Heart left ventricle (tissue), 16 donors: Measurements from ENCODE around the gene SDE2. TPM values are rescaled to one million over a fixed set of nuclear protein-coding genes. Genes with fewer than 3 reads are reported as not detected.

Source experiments
- ATAC-seq, 4 donors: fragments of 200-7000 bp; cut with Tn5 transposase; one replicate each; pipeline ENCODE4 v1.9.1; 2020 to 2022; ENCODE audit warnings: moderate library complexity in 4 of 4, mild to moderate bottlenecking in 3 of 4, moderate number of reproducible peaks in 1 of 4
- DNase-seq, 5 donors: peaks; one replicate each; pipeline ENCODE4 v3.0.0-alpha.2; 2020
- H3K27ac ChIP-seq, 12 donors: fragments of 200-600 bp; sonication (generic) in 4 of 12; one replicate each; pipeline versions ENCODE4 v1.5.0 to v1.8.0; 2016 to 2022; ENCODE audit warnings: mild to moderate bottlenecking in 2 of 12
- H3K27me3 ChIP-seq, 9 donors: fragments of 200-600 bp; sonication (generic) in 2 of 9; one replicate each; pipeline versions ENCODE4 v1.5.1 to v1.8.0; 2016 to 2022; ENCODE audit warnings: mild to moderate bottlenecking in 3 of 9
- H3K36me3 ChIP-seq, 9 donors: fragments of 200-600 bp; sonication (generic) in 2 of 9; one replicate each; pipeline versions ENCODE4 v1.5.0 to v1.8.0; 2018 to 2022; ENCODE audit warnings: mild to moderate bottlenecking in 2 of 9
- H3K4me1 ChIP-seq, 12 donors: fragments of 200-600 bp; sonication (generic) in 4 of 12; one replicate each; pipeline versions ENCODE4 v1.5.0 to v1.8.0; 2016 to 2022; ENCODE audit warnings: mild to moderate bottlenecking in 3 of 12
- H3K4me3 ChIP-seq, 12 donors: fragments of 200-600 bp; sonication (generic) in 4 of 12; one replicate each; pipeline versions ENCODE4 v1.5.0 to v1.8.0; 2017 to 2022; ENCODE audit warnings: mild to moderate bottlenecking in 9 of 12, moderate library complexity in 4 of 12
- H3K9me3 ChIP-seq, 12 donors: fragments of 200-600 bp; sonication (generic) in 4 of 12; one replicate each; pipeline versions ENCODE4 v1.5.0 to v1.8.0; 2016 to 2022; ENCODE audit warnings: mild to moderate bottlenecking in 1 of 12
- POLR2A ChIP-seq, 2 donors: fragments of 450-650 bp; IDR thresholded peaks; one replicate each; pipeline ENCODE4 v1.6.1; 2017; ENCODE audit warnings: antibody characterized with exemption in 2 of 2, mild to moderate bottlenecking in 2 of 2, moderate library complexity in 2 of 2
- WGBS, 4 donors: extraction: QIAGEN DNeasy Blood & Tissue Kit in 2 of 4; methylation state at CpG; one replicate each; pipeline versions ENCODE4 v1.1.5 to v1.1.7; 2013 to 2018; 5-methylcytosine and 5-hydroxymethylcytosine counted together
- intact Hi-C, 10 donors: fragments of 100-400 bp; cut with DNase I; formaldehyde crosslinking; loops; one replicate each; pipeline versions ENCODE4 v1.11.1 to v1.14.2; 2022
- polyA plus RNA-seq, 2 donors: library from polyadenylated mRNA; stranded (reverse); fragments of 200-250 nt; gene quantifications; one replicate each; pipeline ENCODE4 v1.2.3, GENCODE V29; 2013
- total RNA-seq, 9 donors: library from RNA; depleted of rRNA in 2 of 9; stranded (reverse); fragments of >200 nt in 2 of 9; fragmentation: NEBNext Ultra II Directional in 3 of 9; extraction: Animal tissue kit (Norgen Biotek cat#: 25700) in 3 of 9; gene quantifications; one replicate each; pipeline versions ENCODE4 v1.1.0 to v1.2.4, GENCODE V29; 2016 to 2023
- TF ChIP-seq, protein P1 (sequence below), 12 donors: fragments of 200-600 bp; sonication (generic) in 4 of 12; IDR thresholded peaks; one replicate each; pipeline versions ENCODE4 v1.5.0 to v1.8.0; 2018 to 2022; ENCODE audit warnings: antibody characterized with exemption in 12 of 12, mild to moderate bottlenecking in 5 of 12
- donor health status: ischemic (EF 13 %, LVEDD 7.1; RV severe dilation, severe dysfunction).
- donor health status: healthy with polysubstance abuse.
- donor health status: DM: no; HTN: yes; CAD: no.
- donor health status: DM: no; HTN: no; CAD: no.
- donor health status: ischemic (EF 25% LVEDD 6.9; RV normal size, moderate dysfunction).
- donor health status: ischemic (EF 25% LVEDD 5.7; RV mildly dilated, moderate dysfunction).
- donor health status: healthy.
- donor health status: DM: yes; HTN: yes; CAD: no.
- donor health status: ischemic (EF 35%, LVEDD 5.7; RV mildly dilated, moderate dysfunction).
- donor health status: nonischemic (EF 11% LVEDD 7.7; RV severe dilation, severe dysfunction).
- donor health status: DM: yes; HTN: yes; CAD: no.
- donor health status: PGD.
- donor health status: ischemic (EF 29% LVEDD 5.4; RV normal size, mild dysfunction).
- donor health status: nonischemic (EF 23%, LVEDD 6.1; RV moderate dilation, normal function).

The SDE2 gene
- total and polyA plus RNA-seq, 11 donors: 3.7 to 16.4 (median 12.6) TPM

DNA sequence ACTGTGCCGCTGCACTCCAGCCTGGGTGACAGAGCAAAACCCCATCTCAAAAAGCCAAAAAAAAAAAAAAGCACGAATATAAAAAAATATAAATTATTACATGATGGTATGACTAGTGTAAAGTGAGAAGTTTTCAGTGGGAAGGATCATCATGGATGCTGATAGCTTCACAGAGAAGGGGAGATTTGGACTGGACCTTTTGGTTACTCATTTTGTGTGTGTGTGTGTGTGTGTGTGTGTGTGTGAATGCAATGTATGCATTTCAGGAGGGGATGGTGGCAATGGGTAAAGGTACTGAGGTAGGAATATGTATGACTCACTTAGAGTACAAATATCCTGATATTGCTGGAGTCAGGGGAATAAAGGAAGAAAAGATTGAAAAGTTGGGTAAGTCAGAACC is 22.7 kb upstream of the SDE2 start:
- WGBS, 4 donors: 27 to 74% (median 53%) methylated on average over 2 of the region's 2 CpGs
- TF ChIP-seq, protein P1, sequence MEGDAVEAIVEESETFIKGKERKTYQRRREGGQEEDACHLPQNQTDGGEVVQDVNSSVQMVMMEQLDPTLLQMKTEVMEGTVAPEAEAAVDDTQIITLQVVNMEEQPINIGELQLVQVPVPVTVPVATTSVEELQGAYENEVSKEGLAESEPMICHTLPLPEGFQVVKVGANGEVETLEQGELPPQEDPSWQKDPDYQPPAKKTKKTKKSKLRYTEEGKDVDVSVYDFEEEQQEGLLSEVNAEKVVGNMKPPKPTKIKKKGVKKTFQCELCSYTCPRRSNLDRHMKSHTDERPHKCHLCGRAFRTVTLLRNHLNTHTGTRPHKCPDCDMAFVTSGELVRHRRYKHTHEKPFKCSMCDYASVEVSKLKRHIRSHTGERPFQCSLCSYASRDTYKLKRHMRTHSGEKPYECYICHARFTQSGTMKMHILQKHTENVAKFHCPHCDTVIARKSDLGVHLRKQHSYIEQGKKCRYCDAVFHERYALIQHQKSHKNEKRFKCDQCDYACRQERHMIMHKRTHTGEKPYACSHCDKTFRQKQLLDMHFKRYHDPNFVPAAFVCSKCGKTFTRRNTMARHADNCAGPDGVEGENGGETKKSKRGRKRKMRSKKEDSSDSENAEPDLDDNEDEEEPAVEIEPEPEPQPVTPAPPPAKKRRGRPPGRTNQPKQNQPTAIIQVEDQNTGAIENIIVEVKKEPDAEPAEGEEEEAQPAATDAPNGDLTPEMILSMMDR (IDR thresholded peaks at IDR 0.05): no peak
- ATAC-seq (no peak), DNase-seq (no peak)
- intact Hi-C loops: no loop called here
- H3K9me3 ChIP-seq: no peaks in the 10 kb centered on the region
- H3K36me3 ChIP-seq: no peaks in the 10 kb centered on the region
- no peak overlapping the region for H3K4me3 ChIP-seq
- no peaks in the 10 kb centered on the region for H3K27me3 ChIP-seq
- no peaks in the 10 kb centered on the region for H3K4me1 ChIP-seq
- no peak overlapping the region for H3K27ac ChIP-seq

DNA sequence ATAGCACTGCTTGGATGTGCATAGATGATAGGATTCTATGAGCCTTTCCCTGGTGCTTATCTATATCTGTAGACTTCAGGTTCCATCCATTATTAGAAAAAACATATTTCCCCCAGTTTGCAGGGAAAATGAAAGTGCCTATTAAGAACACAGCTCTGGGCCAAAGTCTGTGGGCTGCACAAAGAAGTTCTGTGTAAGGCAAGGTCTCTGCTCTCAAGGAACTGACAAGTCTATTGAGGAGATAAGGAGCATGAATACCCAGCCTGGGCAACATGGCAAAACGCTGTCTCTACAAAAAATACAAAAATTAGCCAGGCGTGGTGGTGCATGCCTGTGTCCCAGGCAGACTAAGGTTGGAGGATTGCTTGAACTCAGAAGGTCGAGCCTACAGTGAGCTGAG is 22.3 kb upstream of the SDE2 start:
- Histone ChIP-seq H3K27me3 (no peaks in the 10 kb centered on the region), H3K27ac (no peak overlapping the region), H3K4me1 (no peaks in the 10 kb centered on the region), H3K36me3 (no peaks in the 10 kb centered on the region), H3K9me3 (no peaks in the 10 kb centered on the region), H3K4me3 (no peak overlapping the region)
- TF ChIP-seq, protein P1 (IDR thresholded peaks at IDR 0.05): no peak
- no peak for TF ChIP-seq POLR2A (IDR thresholded peaks at IDR 0.05)
- DNase-seq: no peak
- intact Hi-C loops: no loop called here
- ATAC-seq: no peak
- 63 to 77% (median 67%) methylated on average over 3 of the region's 3 CpGs for WGBS, 4 donors

DNA sequence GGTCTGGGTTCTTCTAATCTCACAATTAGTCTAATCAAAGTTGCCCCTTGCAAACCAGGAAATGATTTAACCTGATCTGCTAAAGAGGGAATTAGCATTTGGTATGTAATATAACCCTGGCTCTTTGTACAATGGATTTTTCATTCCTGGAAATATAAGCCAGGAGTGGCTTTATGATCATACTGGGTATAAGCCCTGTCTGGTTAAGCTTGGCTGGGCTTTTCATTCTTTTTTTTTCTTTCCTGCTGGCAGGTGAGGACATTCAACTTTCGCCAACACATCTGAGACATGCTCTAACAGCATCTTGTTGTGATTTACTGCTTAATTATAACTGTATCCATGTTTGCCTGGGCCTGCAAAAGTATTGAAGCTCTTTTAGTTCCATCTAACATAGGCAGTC is 20.4 kb upstream of the SDE2 start:
- TF ChIP-seq, protein P1 (IDR thresholded peaks at IDR 0.05): no peak
- no peak for TF ChIP-seq POLR2A (IDR thresholded peaks at IDR 0.05)
- Histone ChIP-seq H3K27me3 (no peaks in the 10 kb centered on the region), H3K9me3 (no peaks in the 10 kb centered on the region), H3K27ac (no peak overlapping the region), H3K36me3 (no peaks in the 10 kb centered on the region), H3K4me3 (no peak overlapping the region), H3K4me1 (peaks cover 0 to 4% (median 0%) of the 10 kb centered on the region in 12 donors)
- ATAC-seq (no peak), DNase-seq (no peak)
- intact Hi-C loops: no loop called here
- WGBS, 4 donors: 97 to 100% (median 98%) methylated on average over 1 of the region's 1 CpG

DNA sequence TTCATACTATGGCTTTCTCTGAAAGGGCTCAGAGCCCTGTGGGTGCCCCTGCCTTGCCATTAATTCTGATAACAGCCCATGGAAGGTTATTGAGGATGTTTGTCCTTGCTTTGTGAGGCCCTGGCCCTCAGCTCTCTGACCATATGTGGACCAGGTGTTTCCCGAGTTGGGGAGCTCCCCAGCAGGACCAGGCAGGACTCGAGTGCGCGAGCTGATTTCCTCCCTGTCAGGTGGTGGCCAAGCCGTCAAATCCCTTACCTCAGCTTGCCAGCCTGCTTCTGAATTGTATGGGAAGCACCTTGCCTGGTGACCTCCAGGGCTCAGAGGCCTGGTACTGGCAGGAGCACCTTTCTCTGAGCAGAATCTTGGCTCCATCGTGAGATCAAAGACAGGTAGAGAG is 17.9 kb upstream of the SDE2 start:
- intact Hi-C loops: no loop called here
- Histone ChIP-seq H3K27me3 (no peaks in the 10 kb centered on the region), H3K4me1 (peaks cover 0 to 6% (median 0%) of the 10 kb centered on the region in 12 donors), H3K9me3 (no peaks in the 10 kb centered on the region), H3K36me3 (no peaks in the 10 kb centered on the region), H3K4me3 (no peak overlapping the region), H3K27ac (no peak overlapping the region)
- TF ChIP-seq, protein P1 (IDR thresholded peaks at IDR 0.05): no peak
- TF ChIP-seq POLR2A (IDR thresholded peaks at IDR 0.05): no peak
- DNase-seq: no peak
- ATAC-seq: no peak
- WGBS, 4 donors: 47 to 63% (median 61%) methylated on average over 6 of the region's 6 CpGs
